Spleen (tissue), 7 donors: Measurements from ENCODE around the gene KCNG2.

Experiments
- CTCF ChIP-seq, 11 experiments: fragments of 200-600 bp in 7 of 11; fragments of 450-650 bp in 4 of 11; sonication (generic) in 4 of 11; IDR thresholded peaks in 8 of 11; conservative IDR thresholded peaks in 3 of 11; 1 replicate in 7 of 11; 2 replicates in 4 of 11; pipeline versions ENCODE4 v1.4.0 to v1.8.0; 2016 to 2021; ENCODE audit warnings: antibody characterized with exemption in 11 of 11, inconsistent platforms in 4 of 11, mild to moderate bottlenecking in 1 of 11
- POLR2A ChIP-seq, 3 donors: fragments of 450-650 bp; IDR thresholded peaks; one replicate each; pipeline ENCODE4 v1.5.1; 2017; ENCODE audit warnings: antibody characterized with exemption in 3 of 3, mild to moderate bottlenecking in 1 of 3
- donor health status: DM: no; HTN: no; CAD: no; lungs with moderate emphysema.
- donor health status: DM: no; HTN: no; CAD: no.
- donor health status: DM: no; HTN: no; CAD: no.

GRCh38 chr18:79754831-79755351 is 42.8 kb upstream of the KCNG2 start:
- TF ChIP-seq CTCF (IDR thresholded peaks at IDR 0.05 in 8 of 11, conservative IDR thresholded peaks at IDR 0.05 in 3 of 11) (no peak), POLR2A (IDR thresholded peaks at IDR 0.05) (no peak)
